ENCODE data around the gene ZNF496. TPM values are rescaled to one million over a fixed set of nuclear protein-coding genes. Genes with fewer than 3 reads are reported as not detected.

ZNF496 gene
- total and polyA plus RNA-seq, 9 of the 15 experiments (the other 6 are each of a cell fraction or from before 2014, with no cell fraction given), result 4.3 to 54.0 (median 31.3) TPM

DNA sequence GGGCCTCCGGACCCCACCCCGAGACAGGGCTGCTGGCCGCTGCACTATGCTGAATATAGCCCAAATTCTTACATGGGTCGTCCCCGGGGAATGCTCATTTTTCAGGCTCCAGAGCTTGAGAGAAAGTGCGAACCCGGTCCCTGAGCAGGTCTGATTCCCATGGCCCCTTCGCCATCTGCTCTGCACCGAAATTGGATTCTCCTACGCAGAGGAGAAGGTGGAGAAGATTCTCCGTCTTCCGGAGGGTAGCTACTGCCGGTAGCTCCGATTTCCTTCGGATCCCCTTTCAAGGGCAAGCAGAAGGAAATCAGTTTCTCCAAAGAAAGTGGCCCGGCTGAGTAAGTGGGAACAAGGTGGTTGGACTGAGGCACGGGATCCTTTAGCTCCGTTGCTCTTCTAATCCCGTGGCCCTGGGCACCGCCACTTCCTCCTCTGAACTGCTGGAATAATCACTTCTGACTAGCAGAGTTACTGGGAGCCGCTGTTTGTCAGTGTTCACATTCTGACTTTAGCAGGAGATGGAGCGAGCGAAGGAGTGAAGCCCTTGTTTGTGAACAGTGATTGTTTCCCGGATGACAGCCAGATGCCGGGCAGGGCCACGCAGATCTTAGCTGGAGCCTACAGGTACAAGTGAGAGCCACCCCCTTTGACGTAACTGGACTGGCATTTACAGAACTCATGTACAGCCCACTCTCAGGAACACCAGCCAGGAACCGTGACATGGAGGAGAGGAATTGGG is 1.1 kb upstream of the ZNF496 start:
- no peaks in the 10 kb centered on the region for H3K27me3 ChIP-seq (ENCODE audit: control insufficient read depth in 2 of 2, insufficient read depth in 2 of 2, low read length in 2 of 2)
- DNase-seq (ENCODE audit: extremely low read depth in 1 of 4, low spot score in 3 of 4) (peak in 3 of 4 experiments; percentile 41 to 48 (median 46)), FAIRE-seq (peak; percentile 57), ATAC-seq (peak; percentile 1; the same call in 1 of the 3 replicates)
- CTCF ChIA-PET (ENCODE audit: low intra/inter-chr PET ratio), result no interaction called here
- peak overlapping the region; percentile 81 for H2AFZ ChIP-seq (ENCODE audit: low read depth, low read length)
- peaks cover 56% of the 10 kb centered on the region for H3K36me3 ChIP-seq (ENCODE audit: control insufficient read depth, insufficient read depth, low read length)
- H3K9me1 ChIP-seq (ENCODE audit: control insufficient read depth, insufficient read depth, low read length), result peaks cover 23% of the 10 kb centered on the region
- intact Hi-C loops (cut with micrococcal nuclease) (loop anchor here (2.0 kb wide), 1 partner anchor 28 kb away; no protein-coding TSS in a partner anchor), in situ Hi-C loops (cut with MboI) (no loop called here)
- H3K9me3 ChIP-seq (replicated peaks; ENCODE audit: control insufficient read depth, insufficient read depth, low read depth, low read length), result no peaks in the 10 kb centered on the region
- POLR2A ChIA-PET, result interaction anchor here (0.5 to 2.1 kb wide), 10 partner anchors 8 to 522 kb away, joined by 3 to 7 read pairs (median 4); partner anchors contain the start of gene ZNF670
- peaks cover 85% of the 10 kb centered on the region for H3K79me2 ChIP-seq (ENCODE audit: control insufficient read depth, insufficient read depth, low read length)
- WGBS (ENCODE audit: insufficient coverage, low coverage, missing lambda C conversion rate), result 7% methylated on average over 28 of the region's 28 CpGs
- peaks cover 49 to 75% of the 10 kb centered on the region in 2 experiments for H3K4me1 ChIP-seq (replicated peaks in 1 of 2; ENCODE audit: control insufficient read depth in 2 of 2, insufficient read depth in 2 of 2, low read length in 2 of 2)
- H3K4me2 ChIP-seq (ENCODE audit: insufficient read depth, low read length), result peak overlapping the region; percentile 95
- H4K20me1 ChIP-seq (replicated peaks; ENCODE audit: control insufficient read depth, insufficient read depth, low read length), result peaks cover 26% of the 10 kb centered on the region
- peak overlapping the region; percentile 91 for H3K27ac ChIP-seq (ENCODE audit: extremely low read depth, low read depth, low read length)
- H3K4me3 ChIP-seq, result peak overlapping the region; percentile 92
- H3K9ac ChIP-seq (ENCODE audit: insufficient read depth in 1 of 2, low read depth in 2 of 2, low read length in 2 of 2), result peak overlapping the region; percentile 91 to 99
- BruUV-seq (replicated peaks), result no TSS peak
- TF ChIP-seq CBX3 (IDR thresholded peaks at IDR 0.05; ENCODE audit: borderline replicate concordance in 1 of 2, low read length in 2 of 2), result 0 out of 3 replicates have a peak, but pooled peaks of 1 of the 2 experiments have one; percentile 3
- no peak for TF ChIP-seq ZNF197 (CRISPR knock-in tag; IDR thresholded peaks at IDR 0.05; ENCODE audit: low read depth)
- peak; percentile 45 for TF ChIP-seq RBBP5 (IDR thresholded peaks at IDR 0.05; ENCODE audit: borderline replicate concordance, insufficient read depth, low read length, poor library complexity, severe bottlenecking)
- TF ChIP-seq ZBTB1 (CRISPR knock-in tag; IDR thresholded peaks at IDR 0.05; ENCODE audit: borderline replicate concordance, low read depth), result 0 out of 2 replicates have a peak, but pooled peaks have one; percentile 12
- peak; percentile 24 for TF ChIP-seq KDM5B (IDR thresholded peaks at IDR 0.05; ENCODE audit: insufficient replicate concordance, low read depth, low read length)
- no peak for TF ChIP-seq GTF2F1 (IDR thresholded peaks at IDR 0.05; ENCODE audit: low read depth, low read length)
- no peak for TF ChIP-seq EZH2 (IDR thresholded peaks at IDR 0.05; ENCODE audit: borderline replicate concordance, low read depth, low read length)
- TF ChIP-seq XRCC5 (IDR thresholded peaks at IDR 0.05; ENCODE audit: low read depth, low read length), result peak; percentile 44; the same call in 1 of the 2 replicates
- TF ChIP-seq SPI1 (IDR thresholded peaks at IDR 0.05; ENCODE audit: borderline replicate concordance, low read depth, low read length), result peak; percentile 77; the same call in 1 of the 2 replicates
- 0 out of 2 replicates have a peak, but pooled peaks have one; percentile 37 for TF ChIP-seq PML (IDR thresholded peaks at IDR 0.05; ENCODE audit: low read length)
- TF ChIP-seq, protein P1, sequence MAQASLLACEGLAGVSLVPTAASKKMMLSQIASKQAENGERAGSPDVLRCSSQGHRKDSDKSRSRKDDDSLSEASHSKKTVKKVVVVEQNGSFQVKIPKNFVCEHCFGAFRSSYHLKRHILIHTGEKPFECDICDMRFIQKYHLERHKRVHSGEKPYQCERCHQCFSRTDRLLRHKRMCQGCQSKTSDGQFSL (CRISPR knock-in tag; IDR thresholded peaks at IDR 0.05), result peak; percentile 1; the same call in 1 of the 2 replicates
- TF ChIP-seq, protein P1 (tag; IDR thresholded peaks at IDR 0.05), result no peak
- no peak for TF ChIP-seq THRAP3 (IDR thresholded peaks at IDR 0.05; ENCODE audit: borderline replicate concordance)
- TF ChIP-seq ZKSCAN3 (CRISPR knock-in tag; IDR thresholded peaks at IDR 0.05), result no peak
- TF ChIP-seq RBM39 (optimal IDR thresholded peaks at IDR 0.05; ENCODE audit: low read depth, low read length), result peak; percentile 51
- TF ChIP-seq FOXK1 (CRISPR knock-in tag; IDR thresholded peaks at IDR 0.05; ENCODE audit: borderline replicate concordance), result 0 out of 2 replicates have a peak, but pooled peaks have one; percentile 10
